HG03457 (cell line): ENCODE results near the gene DLG2.
"Not testable (repeated sequence)": the region's sequence is repeated elsewhere in the genome, so short reads cannot be mapped to it uniquely, and the experiment has no call there.

Experiments
- ATAC-seq: cut with Tn5 transposase; IDR thresholded peaks from one replicate; pipeline ENCODE4 v1.9.1; 2021; ENCODE audit warnings: moderate number of reproducible peaks; ENCODE audit not compliant: unreplicated experiment

DLG2 gene

GRCh38 chr11:83587797-83588196, 2039.3 kb downstream of the DLG2 start:
- ATAC-seq = not testable (repeated sequence)

- ATAC-seq = no peak
Measured at GRCh38 chr11:83583757-83584366, 2043.3 kb downstream of the DLG2 start.

GRCh38 chr11:83574519-83574918, 2052.6 kb downstream of the DLG2 start:
- ATAC-seq = no peak

- no peak for ATAC-seq
Measured at GRCh38 chr11:83572581-83573496, 2054.3 kb downstream of the DLG2 start.

- ATAC-seq = no peak
Measured at GRCh38 chr11:83571302-83571701, 2055.8 kb downstream of the DLG2 start.

GRCh38 chr11:83569134-83569805, 2057.9 kb downstream of the DLG2 start:
- ATAC-seq = no peak

- ATAC-seq = no peak
Measured at GRCh38 chr11:83568516-83568915, 2058.6 kb downstream of the DLG2 start.

- no peak for ATAC-seq
Measured at GRCh38 chr11:83566950-83567349, 2060.2 kb downstream of the DLG2 start.

GRCh38 chr11:83564870-83565269, 2062.3 kb downstream of the DLG2 start:
- ATAC-seq = no peak

GRCh38 chr11:83558281-83558680, 2068.9 kb downstream of the DLG2 start:
- no peak for ATAC-seq

GRCh38 chr11:83557653-83558052, 2069.5 kb downstream of the DLG2 start:
- no peak for ATAC-seq

- ATAC-seq = no peak
Measured at GRCh38 chr11:83554876-83555275, 2072.3 kb downstream of the DLG2 start.

GRCh38 chr11:83549984-83550667, 2077.0 kb downstream of the DLG2 start:
- no peak for ATAC-seq

GRCh38 chr11:83546368-83546767, 2080.8 kb downstream of the DLG2 start:
- ATAC-seq = no peak

- ATAC-seq = no peak
Measured at GRCh38 chr11:83545494-83546260, 2081.5 kb downstream of the DLG2 start.

GRCh38 chr11:83544846-83545245, 2082.3 kb downstream of the DLG2 start:
- ATAC-seq = no peak

- no peak for ATAC-seq
Measured at GRCh38 chr11:83543706-83544439, 2083.3 kb downstream of the DLG2 start.

GRCh38 chr11:83542861-83543260, 2084.3 kb downstream of the DLG2 start:
- ATAC-seq = no peak

GRCh38 chr11:83540728-83541127, 2086.4 kb downstream of the DLG2 start:
- ATAC-seq = no peak
